Neural cell (in vitro differentiated cells): ENCODE data around the gene TMEM128. TPM values are rescaled to one million over a fixed set of nuclear protein-coding genes. Genes with fewer than 3 reads are reported as not detected.

Experiments used
- H2AFZ ChIP-seq: fragments of 200-600, 300-800 bp; sonication (generic), shearing (Covaris generic); 2 replicates; pipeline ENCODE4 v1.6.0; 2014; ENCODE audit warnings: low read depth, mild to moderate bottlenecking, antibody characterized with exemption, low read length, moderate library complexity
- H3F3A ChIP-seq: fragments of 200-600 bp; shearing (Covaris generic); 2 replicates; pipeline ENCODE4 v1.6.1; 2016; ENCODE audit warnings: mild to moderate bottlenecking, moderate library complexity, mixed read lengths, antibody characterized with exemption, low read length; ENCODE audit not compliant: insufficient read depth, poor library complexity, severe bottlenecking
- H3K27ac ChIP-seq: fragments of 200-600, 300-800 bp; sonication (generic), shearing (Covaris generic); 2 replicates; pipeline ENCODE4 v1.5.1; 2014; ENCODE audit warnings: mild to moderate bottlenecking, low read length, moderate library complexity
- H3K27me3 ChIP-seq: fragments of 300-800, 200-600 bp; sonication (generic), shearing (Covaris generic); 2 replicates; pipeline ENCODE4 v1.6.0; 2014; ENCODE audit warnings: mild to moderate bottlenecking, low read depth, low read length, moderate library complexity; ENCODE audit not compliant: insufficient read depth
- H3K36me3 ChIP-seq: fragments of 300-800, 200-600 bp; sonication (generic), shearing (Covaris generic); 2 replicates; pipeline ENCODE4 v1.5.1; 2014; ENCODE audit warnings: mild to moderate bottlenecking, antibody characterized with exemption, low read length, moderate library complexity; ENCODE audit not compliant: insufficient read depth
- H3K4me2 ChIP-seq: fragments of 300-800, 200-600 bp; sonication (generic), shearing (Covaris generic); 2 replicates; pipeline ENCODE4 v1.6.0; 2014; ENCODE audit warnings: mild to moderate bottlenecking, low read length
- H3K4me3 ChIP-seq: fragments of 300-800, 200-600 bp; sonication (generic), shearing (Covaris generic); 2 replicates; pipeline ENCODE4 v1.5.1; 2014; ENCODE audit warnings: mild to moderate bottlenecking, low read length, moderate library complexity
- H3K79me2 ChIP-seq: fragments of 200-600 bp; shearing (Covaris generic); replicated peaks from 2 replicates; pipeline ENCODE4 v1.6.0; 2014; ENCODE audit warnings: mild to moderate bottlenecking, low read length, moderate library complexity; ENCODE audit not compliant: insufficient read depth
- H3K9ac ChIP-seq: fragments of 300-800, 200-600 bp; sonication (generic), shearing (Covaris generic); 2 replicates; pipeline ENCODE4 v1.6.1; 2016; ENCODE audit warnings: mild to moderate bottlenecking, low read length, mixed read lengths
- H3K9me2 ChIP-seq: fragments of 200-600 bp; shearing (Covaris generic); 2 replicates; pipeline ENCODE4 v1.6.1; 2016; ENCODE audit warnings: mild to moderate bottlenecking, low read length, mixed read lengths; ENCODE audit not compliant: insufficient read depth
- H3K9me3 ChIP-seq: fragments of 200-600, 300-800 bp; sonication (generic), shearing (Covaris generic); 2 replicates; pipeline ENCODE4 v1.6.1; 2016; ENCODE audit warnings: mild to moderate bottlenecking, mixed run types, low read length, moderate library complexity, mixed read lengths
- H4K20me1 ChIP-seq: fragments of 200-600 bp; shearing (Covaris generic); 2 replicates; pipeline ENCODE4 v1.6.1; 2016; ENCODE audit warnings: mild to moderate bottlenecking, mixed run types; ENCODE audit not compliant: insufficient read depth
- EP300 ChIP-seq: fragments of 450-650 bp; conservative IDR thresholded peaks from 2 replicates; pipeline ENCODE4 v1.6.1; 2014; ENCODE audit warnings: antibody characterized with exemption, mild to moderate bottlenecking, moderate library complexity; ENCODE audit not compliant: poor library complexity, severe bottlenecking
- EZH2 ChIP-seq: fragments of 200-600, 300-800 bp; shearing (Covaris generic), sonication (generic); IDR thresholded peaks from 2 replicates; pipeline ENCODE4 v1.6.1; 2014; ENCODE audit warnings: antibody characterized with exemption, low read length, borderline replicate concordance, mild to moderate bottlenecking; ENCODE audit not compliant: insufficient read depth, poor library complexity, severe bottlenecking
- MXI1 ChIP-seq: fragments of 450-650 bp; conservative IDR thresholded peaks from 2 replicates; pipeline ENCODE4 v1.6.1; 2014; ENCODE audit warnings: antibody characterized with exemption, mild to moderate bottlenecking; ENCODE audit not compliant: poor library complexity, severe bottlenecking
- POLR2AphosphoS5 ChIP-seq: IDR thresholded peaks from 2 replicates; pipeline ENCODE4 v1.6.1; 2012
- RAD21 ChIP-seq: fragments of 450-650 bp; conservative IDR thresholded peaks from 2 replicates; pipeline ENCODE4 v1.6.1; 2014; ENCODE audit warnings: antibody characterized with exemption, mild to moderate bottlenecking, moderate library complexity
- SMC3 ChIP-seq: fragments of 450-650 bp; conservative IDR thresholded peaks from 2 replicates; pipeline ENCODE4 v1.6.1; 2014; ENCODE audit warnings: antibody characterized with exemption, mild to moderate bottlenecking, moderate library complexity; ENCODE audit not compliant: poor library complexity
- TAF1 ChIP-seq: IDR thresholded peaks from 2 replicates; pipeline ENCODE4 v1.6.1; 2012; ENCODE audit warnings: low read depth
- polyA plus RNA-seq: library from polyadenylated mRNA; depleted of rRNA; stranded (reverse); fragments of >200 nt; gene quantifications from 2 replicates; pipeline ENCODE4 v1.2.3, GENCODE V29; 2014
- TF ChIP-seq, protein P1 (sequence below): fragments of 450-650 bp; IDR thresholded peaks from 2 replicates; pipeline ENCODE4 v1.5.1; 2014; ENCODE audit warnings: antibody characterized with exemption, mild to moderate bottlenecking, moderate library complexity; ENCODE audit not compliant: poor library complexity, severe bottlenecking
- TF ChIP-seq, protein P2 (sequence below): IDR thresholded peaks from 2 replicates; pipeline ENCODE4 v1.6.1; 2012; ENCODE audit warnings: borderline replicate concordance

TMEM128 gene
- polyA plus RNA-seq, 1 donor from 2014 or later, result 93.6 TPM

DNA sequence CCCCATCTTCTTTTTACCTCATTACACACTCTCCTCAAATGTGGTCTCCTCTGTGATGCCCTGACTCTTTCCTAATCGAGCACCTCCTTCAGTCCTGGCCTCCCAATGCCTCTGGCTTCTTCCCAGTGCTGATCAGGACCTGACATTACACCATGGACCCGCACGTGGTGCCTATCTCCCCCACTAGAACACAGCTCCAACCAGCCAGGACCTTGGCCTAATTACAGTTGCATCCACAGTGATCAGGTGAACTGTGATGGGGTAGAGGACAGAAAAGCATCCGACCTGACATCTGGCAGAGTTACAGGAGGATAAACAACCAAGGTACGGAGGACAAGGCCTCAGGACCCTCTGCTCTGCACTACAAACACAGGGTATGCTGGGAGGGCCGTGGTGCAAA lies 29.5 kb upstream of the TMEM128 start:
- Histone ChIP-seq H3K9me2 (no peaks in the 10 kb centered on the region), H3K36me3 (no peaks in the 10 kb centered on the region), H3K27me3 (no peaks in the 10 kb centered on the region)

DNA sequence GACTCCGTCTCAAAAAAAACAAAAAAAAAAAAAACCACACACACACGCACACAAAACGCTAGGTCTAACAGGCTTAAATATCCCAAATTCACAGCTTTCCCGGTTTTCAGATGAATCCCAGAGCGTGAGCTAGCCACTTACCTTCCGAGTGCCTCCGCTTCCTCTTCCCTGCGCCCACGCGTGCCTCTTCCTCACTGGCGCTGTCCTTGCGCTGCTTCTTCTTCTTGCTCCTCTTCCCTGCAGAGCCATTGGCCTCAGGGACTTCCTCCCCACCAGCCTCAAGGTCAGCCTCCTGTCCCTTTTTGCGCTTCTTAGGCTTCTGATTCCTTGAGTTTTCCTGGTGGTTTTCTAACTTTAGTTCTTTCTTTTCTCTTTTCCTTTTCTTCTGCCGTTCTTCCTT lies 26.2 kb upstream of the TMEM128 start:
- Histone ChIP-seq H4K20me1 (no peaks in the 10 kb centered on the region), H3K79me2 (no peaks in the 10 kb centered on the region), H3K9me3 (no peaks in the 10 kb centered on the region), H3F3A (no peaks in the 10 kb centered on the region), H3K4me3 (no peak overlapping the region), H3K4me2 (no peak overlapping the region), H3K9me2 (no peaks in the 10 kb centered on the region), H3K9ac (no peak overlapping the region), H2AFZ (no peak overlapping the region), H3K27me3 (no peaks in the 10 kb centered on the region), H3K27ac (no peak overlapping the region), H3K36me3 (no peaks in the 10 kb centered on the region)
- TF ChIP-seq, protein P1, sequence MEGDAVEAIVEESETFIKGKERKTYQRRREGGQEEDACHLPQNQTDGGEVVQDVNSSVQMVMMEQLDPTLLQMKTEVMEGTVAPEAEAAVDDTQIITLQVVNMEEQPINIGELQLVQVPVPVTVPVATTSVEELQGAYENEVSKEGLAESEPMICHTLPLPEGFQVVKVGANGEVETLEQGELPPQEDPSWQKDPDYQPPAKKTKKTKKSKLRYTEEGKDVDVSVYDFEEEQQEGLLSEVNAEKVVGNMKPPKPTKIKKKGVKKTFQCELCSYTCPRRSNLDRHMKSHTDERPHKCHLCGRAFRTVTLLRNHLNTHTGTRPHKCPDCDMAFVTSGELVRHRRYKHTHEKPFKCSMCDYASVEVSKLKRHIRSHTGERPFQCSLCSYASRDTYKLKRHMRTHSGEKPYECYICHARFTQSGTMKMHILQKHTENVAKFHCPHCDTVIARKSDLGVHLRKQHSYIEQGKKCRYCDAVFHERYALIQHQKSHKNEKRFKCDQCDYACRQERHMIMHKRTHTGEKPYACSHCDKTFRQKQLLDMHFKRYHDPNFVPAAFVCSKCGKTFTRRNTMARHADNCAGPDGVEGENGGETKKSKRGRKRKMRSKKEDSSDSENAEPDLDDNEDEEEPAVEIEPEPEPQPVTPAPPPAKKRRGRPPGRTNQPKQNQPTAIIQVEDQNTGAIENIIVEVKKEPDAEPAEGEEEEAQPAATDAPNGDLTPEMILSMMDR, result no peak
- no peak for TF ChIP-seq SMC3
- TF ChIP-seq MXI1, result no peak
- TF ChIP-seq EP300, result no peak
- TF ChIP-seq, protein P2, sequence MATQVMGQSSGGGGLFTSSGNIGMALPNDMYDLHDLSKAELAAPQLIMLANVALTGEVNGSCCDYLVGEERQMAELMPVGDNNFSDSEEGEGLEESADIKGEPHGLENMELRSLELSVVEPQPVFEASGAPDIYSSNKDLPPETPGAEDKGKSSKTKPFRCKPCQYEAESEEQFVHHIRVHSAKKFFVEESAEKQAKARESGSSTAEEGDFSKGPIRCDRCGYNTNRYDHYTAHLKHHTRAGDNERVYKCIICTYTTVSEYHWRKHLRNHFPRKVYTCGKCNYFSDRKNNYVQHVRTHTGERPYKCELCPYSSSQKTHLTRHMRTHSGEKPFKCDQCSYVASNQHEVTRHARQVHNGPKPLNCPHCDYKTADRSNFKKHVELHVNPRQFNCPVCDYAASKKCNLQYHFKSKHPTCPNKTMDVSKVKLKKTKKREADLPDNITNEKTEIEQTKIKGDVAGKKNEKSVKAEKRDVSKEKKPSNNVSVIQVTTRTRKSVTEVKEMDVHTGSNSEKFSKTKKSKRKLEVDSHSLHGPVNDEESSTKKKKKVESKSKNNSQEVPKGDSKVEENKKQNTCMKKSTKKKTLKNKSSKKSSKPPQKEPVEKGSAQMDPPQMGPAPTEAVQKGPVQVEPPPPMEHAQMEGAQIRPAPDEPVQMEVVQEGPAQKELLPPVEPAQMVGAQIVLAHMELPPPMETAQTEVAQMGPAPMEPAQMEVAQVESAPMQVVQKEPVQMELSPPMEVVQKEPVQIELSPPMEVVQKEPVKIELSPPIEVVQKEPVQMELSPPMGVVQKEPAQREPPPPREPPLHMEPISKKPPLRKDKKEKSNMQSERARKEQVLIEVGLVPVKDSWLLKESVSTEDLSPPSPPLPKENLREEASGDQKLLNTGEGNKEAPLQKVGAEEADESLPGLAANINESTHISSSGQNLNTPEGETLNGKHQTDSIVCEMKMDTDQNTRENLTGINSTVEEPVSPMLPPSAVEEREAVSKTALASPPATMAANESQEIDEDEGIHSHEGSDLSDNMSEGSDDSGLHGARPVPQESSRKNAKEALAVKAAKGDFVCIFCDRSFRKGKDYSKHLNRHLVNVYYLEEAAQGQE, result no peak
- no peak for TF ChIP-seq TAF1
- no peak for TF ChIP-seq EZH2
- TF ChIP-seq POLR2AphosphoS5, result no peak
- TF ChIP-seq RAD21, result no peak

More for the DNA sequence above, 29.5 kb upstream of the TMEM128 start:
- Histone ChIP-seq H3F3A (no peaks in the 10 kb centered on the region), H4K20me1 (no peaks in the 10 kb centered on the region), H3K4me3 (no peak overlapping the region), H3K9me3 (no peaks in the 10 kb centered on the region), H2AFZ (no peak overlapping the region), H3K27ac (no peak overlapping the region), H3K79me2 (no peaks in the 10 kb centered on the region), H3K4me2 (no peak overlapping the region), H3K9ac (no peak overlapping the region)
- TF ChIP-seq, protein P2, result no peak
- TF ChIP-seq EZH2 (no peak), MXI1 (no peak), POLR2AphosphoS5 (no peak), RAD21 (no peak), TAF1 (no peak), SMC3 (no peak), EP300 (no peak)
- TF ChIP-seq, protein P1, result no peak
